Bronchial epithelial cell (primary cell): ENCODE data around the gene SEC24D. TPM values are rescaled to one million over a fixed set of nuclear protein-coding genes. Genes with fewer than 3 reads are reported as not detected.

ENCODE experiments used
- DNase-seq: peaks from one replicate; pipeline ENCODE4 v3.0.0-alpha.2; 2010; ENCODE audit warnings: low read depth
- FAIRE-seq: peaks from 2 replicates; lab custom pipeline; 2011; peaks lifted over from hg19 to GRCh38; lab: Jason Lieb, UNC
- H3K27me3 ChIP-seq: 2 replicates; pipeline ENCODE4 v1.5.1; 2011; ENCODE audit warnings: low read length; ENCODE audit not compliant: control insufficient read depth, insufficient read depth
- H3K36me3 ChIP-seq: 2 replicates; pipeline ENCODE4 v1.5.1; 2011; ENCODE audit warnings: low read length; ENCODE audit not compliant: control insufficient read depth, insufficient read depth
- H3K4me3 ChIP-seq: 2 replicates; pipeline ENCODE4 v1.5.1; 2011; ENCODE audit warnings: mild to moderate bottlenecking, low read depth, low read length, control low read depth
- total RNA-seq: library from RNA; depleted of rRNA; stranded (reverse); fragments of >200 nt; gene quantifications from 2 replicates; pipeline ENCODE4 v1.2.1, GENCODE V29; 2014
- TF ChIP-seq, protein P1 (sequence below): IDR thresholded peaks from 2 replicates; pipeline ENCODE4 v1.5.1; 2011; ENCODE audit warnings: mild to moderate bottlenecking, moderate library complexity, low read length, control low read depth, inconsistent platforms; ENCODE audit not compliant: insufficient read depth, severe bottlenecking

Gene SEC24D
- total RNA-seq, 1 donor from 2014 or later: 18.4 TPM

GRCh38 chr4:118741301-118741855 is 94.5 kb downstream of the SEC24D start:
- FAIRE-seq (no peak), DNase-seq (no peak)
- peaks cover 10% of the 10 kb centered on the region for H3K36me3 ChIP-seq
- TF ChIP-seq, protein P1, sequence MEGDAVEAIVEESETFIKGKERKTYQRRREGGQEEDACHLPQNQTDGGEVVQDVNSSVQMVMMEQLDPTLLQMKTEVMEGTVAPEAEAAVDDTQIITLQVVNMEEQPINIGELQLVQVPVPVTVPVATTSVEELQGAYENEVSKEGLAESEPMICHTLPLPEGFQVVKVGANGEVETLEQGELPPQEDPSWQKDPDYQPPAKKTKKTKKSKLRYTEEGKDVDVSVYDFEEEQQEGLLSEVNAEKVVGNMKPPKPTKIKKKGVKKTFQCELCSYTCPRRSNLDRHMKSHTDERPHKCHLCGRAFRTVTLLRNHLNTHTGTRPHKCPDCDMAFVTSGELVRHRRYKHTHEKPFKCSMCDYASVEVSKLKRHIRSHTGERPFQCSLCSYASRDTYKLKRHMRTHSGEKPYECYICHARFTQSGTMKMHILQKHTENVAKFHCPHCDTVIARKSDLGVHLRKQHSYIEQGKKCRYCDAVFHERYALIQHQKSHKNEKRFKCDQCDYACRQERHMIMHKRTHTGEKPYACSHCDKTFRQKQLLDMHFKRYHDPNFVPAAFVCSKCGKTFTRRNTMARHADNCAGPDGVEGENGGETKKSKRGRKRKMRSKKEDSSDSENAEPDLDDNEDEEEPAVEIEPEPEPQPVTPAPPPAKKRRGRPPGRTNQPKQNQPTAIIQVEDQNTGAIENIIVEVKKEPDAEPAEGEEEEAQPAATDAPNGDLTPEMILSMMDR: no peak
- H3K4me3 ChIP-seq: no peak overlapping the region
- no peaks in the 10 kb centered on the region for H3K27me3 ChIP-seq

DNA sequence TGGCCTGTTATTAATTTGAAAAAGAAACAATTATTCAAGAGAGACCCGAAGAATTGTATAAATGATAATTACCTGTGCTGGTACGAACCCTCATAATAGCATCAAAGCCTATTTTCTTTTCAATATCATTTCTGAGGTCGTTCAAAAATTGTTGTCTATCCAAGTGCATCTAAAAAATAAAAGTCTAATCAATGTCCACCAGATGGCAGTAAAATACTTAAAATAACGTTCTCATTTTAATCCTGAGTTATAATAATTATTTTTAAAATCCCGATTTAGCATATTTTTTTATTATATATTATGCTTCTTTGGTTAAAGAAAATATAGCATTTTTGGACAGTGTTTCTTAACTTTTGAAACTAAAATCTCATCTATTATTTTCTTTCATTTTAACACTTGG is 95.1 kb downstream of the SEC24D start:
- no peak overlapping the region for H3K4me3 ChIP-seq
- peaks cover 12% of the 10 kb centered on the region for H3K36me3 ChIP-seq
- no peaks in the 10 kb centered on the region for H3K27me3 ChIP-seq
- peak; percentile 28 for DNase-seq
- TF ChIP-seq, protein P1: no peak
- FAIRE-seq: no peak

GRCh38 chr4:118739022-118739713 is 96.8 kb downstream of the SEC24D start:
- H3K27me3 ChIP-seq: no peaks in the 10 kb centered on the region
- TF ChIP-seq, protein P1: no peak
- H3K4me3 ChIP-seq: no peak overlapping the region
- peaks cover 10% of the 10 kb centered on the region for H3K36me3 ChIP-seq
- no peak for FAIRE-seq
- DNase-seq: no peak

DNA sequence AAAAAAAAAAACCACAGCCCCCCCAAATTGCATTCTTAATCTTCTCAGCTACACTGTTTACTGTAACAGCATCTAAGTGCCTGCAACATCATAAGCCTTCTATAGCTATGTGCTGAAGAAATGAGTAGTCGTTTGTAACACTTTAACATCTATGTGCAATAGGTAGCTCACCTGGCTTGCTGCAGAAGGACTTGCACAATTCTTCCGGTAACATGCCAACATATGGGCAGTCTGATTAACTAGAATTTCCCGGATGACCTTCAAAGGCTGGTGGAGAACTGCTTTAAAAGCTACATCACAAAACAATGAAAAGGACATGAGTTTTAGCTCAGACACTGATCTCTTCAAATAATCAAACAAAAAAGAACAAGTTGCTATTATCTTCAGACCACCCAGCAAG is 97.8 kb downstream of the SEC24D start:
- DNase-seq: no peak
- TF ChIP-seq, protein P1: no peak
- FAIRE-seq: no peak
- Histone ChIP-seq H3K36me3 (peaks cover 10% of the 10 kb centered on the region), H3K4me3 (no peak overlapping the region), H3K27me3 (no peaks in the 10 kb centered on the region)

DNA sequence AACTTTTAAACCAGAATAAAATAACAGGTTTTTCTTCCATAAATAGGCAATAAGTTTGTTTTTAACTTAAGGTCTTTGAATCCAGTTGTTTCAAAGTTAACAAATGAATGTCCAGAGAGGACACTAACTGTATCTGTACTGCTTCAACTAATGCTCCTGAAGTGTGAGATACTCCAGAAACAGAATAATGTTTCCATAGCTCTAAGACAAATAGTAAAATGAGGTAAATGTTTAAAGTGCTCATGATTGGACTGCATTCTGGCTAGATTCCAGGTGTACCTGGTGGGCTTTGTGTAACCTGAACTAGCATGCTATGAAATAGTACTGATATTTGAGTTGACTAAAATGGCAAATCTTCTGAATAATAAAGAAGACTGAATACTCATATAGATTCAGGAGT is 99.0 kb downstream of the SEC24D start:
- TF ChIP-seq, protein P1: no peak
- FAIRE-seq (no peak), DNase-seq (no peak)
- H3K27me3 ChIP-seq: no peaks in the 10 kb centered on the region
- H3K4me3 ChIP-seq: no peak overlapping the region
- peaks cover 9% of the 10 kb centered on the region for H3K36me3 ChIP-seq
